LoVo (cell line): Measurements from ENCODE around the gene KIAA1217.
A peak's percentile ranks its signal among the peaks of the same experiment; 100 is the strongest.

Source experiments
- DNase-seq: peaks from one replicate; pipeline ENCODE4 v3.0.0-alpha.2; 2016; ENCODE audit warnings: low spot score

Gene KIAA1217

DNA sequence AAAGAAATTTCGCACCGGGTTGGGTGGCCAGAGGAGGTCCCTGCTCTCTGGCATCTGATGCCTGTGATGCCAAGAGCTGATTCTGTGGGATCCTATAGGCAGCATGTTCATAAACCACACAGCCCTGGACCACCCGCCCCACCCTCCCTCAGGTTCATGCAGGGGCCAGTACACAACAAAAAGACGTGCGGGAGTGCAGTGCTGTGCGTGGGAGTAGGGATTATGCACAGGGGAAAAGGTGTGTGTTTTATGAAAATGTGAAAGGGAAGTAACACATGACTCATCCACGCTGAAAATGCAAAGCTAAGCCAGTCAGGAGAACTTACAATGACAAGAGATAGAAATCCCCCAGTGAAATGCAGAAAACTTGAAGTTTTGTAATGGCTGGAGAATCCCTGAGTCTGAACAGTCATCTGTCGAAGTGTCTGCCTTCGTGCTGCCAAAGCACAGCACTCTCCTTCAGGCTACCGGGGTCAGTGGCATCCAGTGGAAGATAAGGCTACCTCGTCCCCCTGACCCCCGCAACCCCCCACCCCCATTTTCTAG, 1.1 kb downstream of the KIAA1217 start:
- DNase-seq: no peak

GRCh38 chr10:24210501-24210900, 1.6 kb downstream of the KIAA1217 start:
- no peak for DNase-seq

DNA sequence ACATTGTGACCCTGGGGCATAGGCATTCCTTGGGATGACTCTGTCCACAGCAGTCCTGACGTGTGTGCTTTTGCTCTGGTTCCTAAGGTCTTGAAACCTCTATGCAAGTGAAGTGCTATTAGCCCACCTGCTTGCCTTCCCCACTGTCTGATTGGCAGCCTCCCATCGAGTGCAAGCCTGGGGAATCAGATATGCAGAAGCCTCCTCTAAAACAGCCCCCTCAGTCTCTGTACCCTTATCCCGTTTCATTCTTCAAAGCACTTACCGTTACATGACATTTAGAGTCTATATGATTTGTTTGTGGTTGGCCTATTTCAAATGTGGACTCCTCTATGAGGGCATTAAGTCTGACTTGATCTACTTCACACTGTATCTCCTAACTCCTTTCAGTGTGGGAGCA, 4.3 kb downstream of the KIAA1217 start:
- no peak for DNase-seq

DNA sequence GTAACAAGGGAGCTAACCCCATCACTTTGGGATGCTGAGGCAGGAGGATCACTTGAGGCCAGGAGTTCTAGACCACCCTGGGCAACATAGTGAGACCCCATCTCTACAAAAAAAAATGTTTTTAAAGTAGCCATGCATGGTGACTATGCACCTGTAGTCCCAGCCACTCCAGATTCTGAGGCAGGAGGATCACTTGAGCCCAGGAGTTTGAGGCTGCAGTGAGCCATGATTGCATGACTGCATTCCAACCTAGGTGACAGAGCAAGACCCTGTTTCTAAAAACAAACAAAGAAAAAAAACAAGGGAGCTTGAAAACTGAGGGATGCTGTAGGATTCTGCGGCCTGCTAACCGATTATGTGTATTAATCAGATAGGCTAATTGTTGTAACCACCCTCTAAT, 4.9 kb downstream of the KIAA1217 start:
- no peak for DNase-seq

- DNase-seq: no peak
These were observed 5.8 kb downstream of the KIAA1217 start for GRCh38 chr10:24214762-24215161.

DNA sequence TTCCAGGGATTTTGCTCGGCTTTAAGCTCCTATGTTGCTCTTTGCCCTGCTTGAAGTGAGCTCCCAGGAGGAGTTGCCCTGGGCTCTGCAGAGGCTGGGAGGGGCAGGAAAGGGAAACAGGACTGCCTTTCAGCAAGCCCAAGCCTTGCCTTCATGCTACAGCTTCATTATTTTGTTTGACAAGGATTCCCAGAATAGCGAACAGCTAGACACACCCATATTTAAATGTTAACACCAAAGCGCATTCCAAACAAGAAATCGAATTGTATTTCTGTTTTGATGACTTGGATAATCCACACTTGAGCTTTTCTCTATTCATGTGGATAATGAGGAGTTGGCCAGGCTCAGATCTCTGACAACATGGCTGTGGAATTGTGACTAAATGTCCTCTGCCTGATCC, 6.3 kb downstream of the KIAA1217 start:
- no peak for DNase-seq

- no peak for DNase-seq
These were observed 6.7 kb downstream of the KIAA1217 start for GRCh38 chr10:24215603-24216002.

DNA sequence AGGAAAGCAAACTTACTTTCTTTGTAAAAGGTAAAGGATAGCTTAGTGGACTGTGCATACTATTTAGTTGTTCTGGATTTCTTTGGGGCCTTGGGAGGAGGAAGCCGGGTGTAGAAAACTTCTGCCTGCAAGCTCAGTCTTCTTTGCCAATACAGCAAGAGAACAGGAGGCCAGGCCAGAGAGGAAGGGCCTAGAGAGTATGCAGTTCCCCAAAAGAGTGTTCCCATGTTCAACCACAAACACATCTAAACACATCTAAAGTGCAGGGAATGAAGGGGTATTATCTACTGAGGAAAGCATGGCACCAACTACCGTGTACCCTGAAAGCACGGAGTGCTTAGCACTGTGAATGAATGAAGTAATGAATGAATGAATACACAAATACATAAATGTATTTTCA, 11.0 kb downstream of the KIAA1217 start:
- no peak for DNase-seq

GRCh38 chr10:24223341-24223740, 14.4 kb downstream of the KIAA1217 start:
- DNase-seq: no peak

DNA sequence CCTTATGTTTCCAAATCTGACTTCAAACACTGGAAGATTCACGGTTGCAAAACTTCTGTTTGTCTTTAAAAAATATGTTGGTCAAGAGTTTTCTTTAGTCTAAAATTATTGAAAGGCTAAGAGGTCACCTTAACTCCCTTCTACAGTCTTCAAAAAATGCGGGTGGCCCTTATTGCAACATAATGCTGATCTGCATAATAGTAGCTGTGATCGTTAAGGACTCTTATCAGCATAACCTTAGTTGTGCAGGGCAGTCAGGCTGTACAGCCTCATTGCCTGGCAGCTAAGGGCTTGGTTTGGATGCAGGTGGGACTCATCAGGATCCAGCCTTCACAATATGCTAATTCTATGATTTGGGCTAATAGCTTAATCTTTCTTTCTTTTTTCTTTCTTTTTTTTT, 15.0 kb downstream of the KIAA1217 start:
- DNase-seq: no peak

DNA sequence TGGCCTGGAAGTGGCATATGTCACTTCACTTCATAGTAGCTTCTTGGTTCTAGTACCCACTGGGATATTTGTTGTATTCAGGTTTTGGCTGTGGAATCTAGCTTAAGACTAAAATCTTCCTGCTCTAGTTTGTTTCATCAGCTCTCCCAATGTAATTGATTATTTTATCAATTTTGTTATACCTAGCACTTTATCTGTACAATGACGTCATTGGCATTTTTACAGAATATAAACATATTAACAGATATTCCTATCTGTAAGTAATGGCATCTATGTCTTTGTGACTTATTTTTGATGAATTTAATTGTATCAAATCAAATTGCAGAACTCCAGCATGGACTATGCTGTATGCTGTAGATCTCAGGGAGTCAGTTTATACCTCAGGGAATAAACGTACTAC, 19.7 kb downstream of the KIAA1217 start:
- no peak for DNase-seq

GRCh38 chr10:24229909-24230308, 21.0 kb downstream of the KIAA1217 start:
- DNase-seq: no peak

DNA sequence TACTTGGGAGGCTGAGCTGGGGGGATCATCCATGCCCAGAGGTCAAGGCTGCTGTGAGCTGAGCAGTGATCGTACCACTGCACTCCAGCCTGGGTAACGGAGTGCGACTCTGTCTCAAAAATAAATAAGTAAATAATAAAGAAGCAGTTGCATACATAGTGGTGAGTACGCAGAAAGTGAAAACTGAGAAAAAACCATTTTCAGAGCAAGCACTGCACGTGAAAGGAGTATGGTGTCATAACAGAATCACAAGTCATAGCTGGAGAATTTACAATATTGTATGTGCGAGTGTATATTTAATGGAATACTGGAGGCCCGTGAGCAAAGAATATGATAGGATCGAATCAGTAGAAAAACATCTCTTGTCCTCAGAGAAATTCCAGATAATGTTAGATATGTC, 22.3 kb downstream of the KIAA1217 start:
- no peak for DNase-seq

- DNase-seq: no peak
These were observed 25.8 kb downstream of the KIAA1217 start for GRCh38 chr10:24234784-24235183.

- DNase-seq: no peak
These were observed 26.5 kb downstream of the KIAA1217 start for GRCh38 chr10:24235471-24235870.

- no peak for DNase-seq
These were observed 29.0 kb downstream of the KIAA1217 start for GRCh38 chr10:24237801-24238395.

- DNase-seq: peak; percentile 50
These were observed 29.7 kb downstream of the KIAA1217 start for GRCh38 chr10:24238519-24239247.

DNA sequence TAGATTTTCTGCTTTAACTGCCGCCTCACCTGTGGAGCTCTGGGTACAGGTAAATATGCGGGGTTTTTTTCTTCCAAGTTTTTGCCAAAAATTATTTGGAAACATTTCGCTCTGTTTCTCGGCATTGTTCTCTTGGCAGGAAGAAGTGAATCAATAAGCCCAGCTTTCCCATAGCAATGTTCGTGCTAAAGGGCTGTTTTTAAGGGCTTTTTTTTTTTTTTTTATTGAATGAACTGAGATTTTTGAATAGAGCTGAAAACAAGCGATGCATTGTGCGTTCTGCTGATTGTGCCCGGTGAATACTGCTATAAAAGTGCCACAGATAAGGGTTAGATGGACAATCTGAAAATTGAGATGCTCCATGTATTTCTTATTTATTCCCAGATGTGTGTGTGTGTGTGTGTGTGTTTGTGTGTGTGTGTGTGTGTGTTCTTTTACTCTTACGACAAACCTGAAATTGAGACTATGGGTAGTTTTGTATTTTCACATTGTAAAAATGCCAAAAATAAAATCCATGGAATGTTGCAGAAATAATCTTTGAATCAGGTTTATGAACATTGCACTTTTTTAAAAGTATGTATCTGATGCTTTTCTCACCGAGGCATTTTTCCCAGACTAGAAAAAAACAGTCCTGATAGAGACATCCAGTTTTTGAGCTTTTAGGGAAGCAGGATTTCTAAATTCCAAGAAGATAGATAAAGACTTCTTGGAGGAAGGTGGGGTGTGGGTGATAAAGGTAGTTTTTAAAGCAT, 30.5 kb downstream of the KIAA1217 start:
- no peak for DNase-seq

DNA sequence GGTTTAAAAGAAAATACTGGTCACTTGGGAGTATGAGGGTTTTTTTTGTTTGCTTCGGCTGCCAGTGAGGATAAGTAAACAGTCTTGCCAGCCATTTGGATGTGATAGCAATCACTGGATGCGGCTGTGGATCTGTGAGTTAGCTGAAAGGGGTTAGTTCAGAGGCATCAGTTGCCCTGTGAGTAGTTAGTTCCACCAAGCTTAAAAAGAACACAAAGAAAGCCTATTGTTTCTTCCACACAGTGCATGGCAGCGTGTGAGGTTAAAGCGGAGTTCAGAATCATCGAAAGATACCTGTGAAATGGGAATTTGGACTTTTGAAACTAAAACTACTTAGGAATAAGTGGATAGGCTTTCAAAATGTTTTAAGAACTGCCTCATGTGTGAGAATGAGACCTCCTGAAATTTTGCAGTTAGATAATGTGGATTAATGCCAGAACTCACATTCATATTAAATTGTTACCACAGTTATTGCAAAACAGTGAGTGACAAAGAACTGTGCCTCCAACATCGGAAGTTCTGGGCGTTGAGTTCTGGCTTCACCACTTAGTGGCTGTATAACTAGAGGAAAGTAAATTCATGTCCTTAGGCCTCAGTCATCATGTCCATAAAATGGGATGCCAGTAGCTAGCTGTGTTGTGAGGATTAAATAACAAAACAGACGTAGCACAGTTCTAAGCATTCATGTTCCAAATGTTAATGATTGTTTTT, 31.3 kb downstream of the KIAA1217 start:
- no peak for DNase-seq

DNA sequence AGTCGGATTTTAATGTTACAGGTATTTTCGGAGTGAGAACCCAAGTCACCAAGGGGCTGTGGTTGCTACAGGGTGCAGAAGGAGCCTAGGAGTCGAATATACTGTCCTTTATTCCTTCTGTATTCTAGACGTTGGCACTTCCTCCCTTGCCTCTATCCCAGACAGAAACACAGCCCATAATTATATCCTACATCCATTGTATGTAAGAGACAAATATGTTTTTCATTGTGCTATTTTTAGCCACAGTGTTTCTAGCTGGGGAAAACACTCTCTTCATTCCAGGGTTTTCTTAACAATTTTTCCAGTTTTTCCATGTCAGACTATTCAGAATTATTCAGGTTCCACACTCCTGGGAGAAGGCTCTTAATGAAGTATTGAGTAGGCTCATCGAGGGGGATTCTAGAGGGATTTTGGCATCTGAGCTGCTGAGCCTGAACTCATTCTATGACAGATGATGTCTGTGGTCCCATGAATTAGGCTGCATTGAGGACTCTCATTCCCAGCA, 32.6 kb downstream of the KIAA1217 start:
- DNase-seq: no peak

GRCh38 chr10:24242562-24242961, 33.6 kb downstream of the KIAA1217 start:
- no peak for DNase-seq

DNA sequence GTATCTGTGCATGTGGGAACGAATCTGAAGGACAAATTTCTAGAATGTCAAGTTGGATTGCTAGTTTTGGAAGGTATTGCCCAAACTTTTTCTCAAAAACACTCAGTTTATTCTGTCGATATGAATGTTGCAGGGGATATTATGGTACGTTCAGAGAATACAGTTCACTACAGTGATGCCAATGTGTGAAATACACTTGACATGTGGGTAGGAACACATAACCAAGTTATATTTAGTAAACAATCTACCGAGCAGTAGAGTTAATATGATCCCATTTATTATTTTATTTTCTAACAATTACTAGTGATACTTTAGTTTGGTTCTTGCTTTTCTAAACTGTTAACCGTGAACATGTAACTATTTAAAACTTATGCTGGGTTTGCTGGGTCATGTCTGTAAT, 37.4 kb downstream of the KIAA1217 start:
- DNase-seq: no peak
